Retinal pigment epithelial cell (primary cell): ENCODE measurements around the gene HBQ1.
A peak's percentile ranks its signal among the peaks of the same experiment; 100 is the strongest.
"Not testable (repeated sequence)": the region's sequence is repeated elsewhere in the genome, so short reads cannot be mapped to it uniquely, and the experiment has no call there.

Experiments used
- DNase-seq: peaks from one replicate; pipeline ENCODE4 v3.0.0-alpha.2; 2010; ENCODE audit warnings: low read depth
- H3K4me3 ChIP-seq: 2 replicates; pipeline ENCODE4 v1.5.1; 2011; ENCODE audit warnings: mild to moderate bottlenecking, low read length, control low read depth, moderate library complexity
- TF ChIP-seq, protein P1 (sequence below): conservative IDR thresholded peaks from 2 replicates; pipeline ENCODE4 v1.5.1; 2011; ENCODE audit warnings: low read depth, low read length, control low read depth, inconsistent platforms

The HBQ1 gene

DNA sequence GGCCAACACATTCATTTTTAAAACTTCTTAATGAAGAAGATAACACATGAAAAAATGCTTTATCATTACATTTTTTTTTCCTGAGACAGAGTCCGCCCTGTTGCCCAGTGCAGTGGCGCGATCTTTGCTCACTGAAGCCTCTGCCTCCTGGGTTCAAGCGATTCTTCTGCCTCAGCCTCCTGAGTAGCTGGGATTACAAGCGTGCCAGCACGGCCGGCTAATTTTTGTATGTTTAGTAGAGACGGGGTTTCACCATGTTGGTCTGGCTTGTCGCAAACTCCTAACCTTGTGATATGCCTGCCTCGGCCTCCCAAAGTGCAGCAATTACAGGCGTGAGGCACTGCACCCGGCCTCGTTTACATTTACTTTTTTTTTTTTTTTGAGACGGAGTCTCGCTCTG is 13.2 kb downstream of the HBQ1 start:
- no peak for DNase-seq
- TF ChIP-seq, protein P1, sequence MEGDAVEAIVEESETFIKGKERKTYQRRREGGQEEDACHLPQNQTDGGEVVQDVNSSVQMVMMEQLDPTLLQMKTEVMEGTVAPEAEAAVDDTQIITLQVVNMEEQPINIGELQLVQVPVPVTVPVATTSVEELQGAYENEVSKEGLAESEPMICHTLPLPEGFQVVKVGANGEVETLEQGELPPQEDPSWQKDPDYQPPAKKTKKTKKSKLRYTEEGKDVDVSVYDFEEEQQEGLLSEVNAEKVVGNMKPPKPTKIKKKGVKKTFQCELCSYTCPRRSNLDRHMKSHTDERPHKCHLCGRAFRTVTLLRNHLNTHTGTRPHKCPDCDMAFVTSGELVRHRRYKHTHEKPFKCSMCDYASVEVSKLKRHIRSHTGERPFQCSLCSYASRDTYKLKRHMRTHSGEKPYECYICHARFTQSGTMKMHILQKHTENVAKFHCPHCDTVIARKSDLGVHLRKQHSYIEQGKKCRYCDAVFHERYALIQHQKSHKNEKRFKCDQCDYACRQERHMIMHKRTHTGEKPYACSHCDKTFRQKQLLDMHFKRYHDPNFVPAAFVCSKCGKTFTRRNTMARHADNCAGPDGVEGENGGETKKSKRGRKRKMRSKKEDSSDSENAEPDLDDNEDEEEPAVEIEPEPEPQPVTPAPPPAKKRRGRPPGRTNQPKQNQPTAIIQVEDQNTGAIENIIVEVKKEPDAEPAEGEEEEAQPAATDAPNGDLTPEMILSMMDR = no peak
- H3K4me3 ChIP-seq = no peak overlapping the region

DNA sequence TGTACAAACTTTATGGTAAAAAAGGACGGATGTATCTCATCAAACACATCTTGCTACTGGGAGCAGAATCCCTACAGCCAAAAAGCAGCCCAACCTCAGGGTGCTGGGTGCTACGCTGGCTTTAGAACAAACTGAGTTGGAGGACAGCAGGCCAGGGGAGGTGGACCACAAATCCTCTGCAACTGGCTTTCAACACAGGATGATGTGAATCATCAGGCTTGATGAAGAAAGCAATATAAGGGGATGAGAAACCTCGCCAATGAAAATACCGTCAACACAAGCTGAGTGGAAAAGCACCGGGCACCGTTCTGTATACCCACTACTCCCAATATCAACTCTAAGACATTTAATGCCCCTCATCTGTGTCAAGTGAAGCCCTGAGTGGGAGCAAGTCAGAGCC is 14.3 kb downstream of the HBQ1 start:
- no peak for DNase-seq
- TF ChIP-seq, protein P1 = no peak
- no peak overlapping the region for H3K4me3 ChIP-seq

DNA sequence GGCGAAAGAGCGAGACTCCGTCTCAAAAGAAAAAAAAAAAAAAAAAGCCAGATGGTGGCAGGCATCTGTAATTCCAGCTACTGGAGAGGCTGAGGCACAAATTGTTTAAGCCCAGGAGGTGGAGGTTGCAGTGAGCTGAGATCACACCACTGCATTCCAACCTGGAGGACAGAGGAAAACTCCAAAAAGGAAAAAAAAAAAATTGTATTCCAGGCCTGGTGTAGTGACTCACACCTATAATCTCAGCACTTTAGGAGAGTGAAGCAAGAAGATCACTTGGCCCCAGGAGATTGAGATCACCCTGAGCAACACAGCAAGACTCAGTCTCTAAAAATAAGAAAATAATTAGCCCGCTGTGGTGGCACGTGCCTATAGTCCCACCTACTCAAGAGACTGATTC is 20.1 kb downstream of the HBQ1 start:
- H3K4me3 ChIP-seq = no peak overlapping the region
- peak; percentile 37 for DNase-seq
- TF ChIP-seq, protein P1 = no peak

DNA sequence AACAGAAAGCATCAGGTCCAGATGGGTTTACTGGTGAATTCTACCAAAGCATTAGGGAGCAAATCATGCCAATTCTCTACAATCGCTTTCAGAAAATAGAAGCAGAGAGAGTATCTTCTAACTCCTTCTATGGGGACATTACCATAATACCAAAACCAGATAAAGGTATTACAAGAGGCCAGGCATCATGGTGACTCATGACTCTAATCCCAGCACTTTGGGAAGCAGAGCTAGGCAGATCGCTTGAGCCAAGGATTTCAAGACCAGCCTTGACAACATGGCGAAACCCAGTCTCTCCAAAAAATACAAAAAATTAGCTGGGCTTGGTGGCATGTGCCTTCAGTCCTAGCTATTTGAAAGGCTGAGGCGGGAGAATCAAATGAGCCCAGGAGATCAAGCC is 23.0 kb downstream of the HBQ1 start:
- no peak overlapping the region for H3K4me3 ChIP-seq
- DNase-seq = no peak
- TF ChIP-seq, protein P1 = no peak

DNA sequence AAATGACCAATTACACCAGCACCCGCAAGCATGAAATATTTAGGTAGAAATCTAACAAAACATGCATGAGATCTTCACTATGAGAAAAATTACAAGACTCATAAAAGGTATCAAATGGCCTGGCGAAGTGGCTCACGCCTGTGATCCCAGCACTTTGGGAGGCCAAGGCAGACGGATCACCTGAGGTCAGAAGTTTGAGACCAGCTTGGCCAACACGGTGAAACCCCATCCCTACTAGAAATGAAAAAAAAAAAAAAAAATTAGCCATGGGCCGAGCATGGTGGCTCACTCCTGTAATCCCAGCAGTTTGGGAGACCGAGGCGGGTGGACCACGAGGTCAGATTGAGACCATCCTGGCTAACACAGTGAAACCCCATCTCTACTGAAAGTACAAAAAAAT is 23.8 kb downstream of the HBQ1 start:
- not testable (repeated sequence) for H3K4me3 ChIP-seq, DNase-seq

DNA sequence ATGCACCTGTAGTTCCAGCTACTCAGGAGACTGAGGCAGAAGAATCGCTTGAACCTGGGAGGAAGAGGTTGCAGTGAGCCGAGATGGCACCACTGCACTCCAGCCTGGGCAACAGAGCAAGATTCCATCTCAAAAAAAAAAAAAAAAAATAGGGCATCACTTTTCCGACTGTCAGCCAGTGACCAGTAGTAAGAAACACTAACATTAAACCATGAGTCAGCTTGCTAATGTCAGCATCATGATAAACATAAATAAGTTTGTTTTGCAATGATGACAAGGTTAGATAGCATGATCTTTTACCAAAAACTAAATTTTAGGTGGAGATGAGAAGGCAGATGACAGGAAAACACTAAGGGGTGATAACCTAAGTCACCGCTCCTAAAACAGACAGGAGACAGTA is 29.1 kb downstream of the HBQ1 start:
- H3K4me3 ChIP-seq = not testable (repeated sequence)

DNA sequence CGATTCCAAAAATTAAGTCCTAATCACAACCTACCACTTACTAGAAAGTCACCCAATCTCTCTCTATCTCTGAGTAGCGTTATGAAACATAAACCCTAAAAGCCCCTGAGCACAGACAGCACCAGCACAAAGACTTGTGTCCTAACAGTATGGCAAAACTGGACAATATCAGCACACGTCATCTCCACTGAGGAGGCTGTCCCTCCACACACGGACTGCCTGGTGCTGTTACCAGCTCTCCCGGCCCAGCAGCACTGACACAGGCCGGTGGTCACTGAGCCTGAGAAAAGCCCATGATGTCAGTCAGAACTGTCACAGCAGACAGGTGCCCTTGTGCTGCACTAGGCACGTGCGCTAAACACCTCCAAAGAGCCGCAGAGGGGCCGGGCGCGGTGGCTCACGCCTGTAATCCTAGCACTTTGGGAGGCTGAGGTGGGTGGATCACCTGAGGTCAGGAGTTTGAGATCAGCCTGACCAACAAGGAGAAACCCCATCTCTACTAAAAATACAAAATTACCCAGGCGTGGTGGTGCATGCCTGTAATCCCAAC is 31.4 kb downstream of the HBQ1 start:
- not testable (repeated sequence) for DNase-seq, H3K4me3 ChIP-seq

More for the DNA sequence above, 29.1 kb downstream of the HBQ1 start:
- not testable (repeated sequence) for DNase-seq

DNA sequence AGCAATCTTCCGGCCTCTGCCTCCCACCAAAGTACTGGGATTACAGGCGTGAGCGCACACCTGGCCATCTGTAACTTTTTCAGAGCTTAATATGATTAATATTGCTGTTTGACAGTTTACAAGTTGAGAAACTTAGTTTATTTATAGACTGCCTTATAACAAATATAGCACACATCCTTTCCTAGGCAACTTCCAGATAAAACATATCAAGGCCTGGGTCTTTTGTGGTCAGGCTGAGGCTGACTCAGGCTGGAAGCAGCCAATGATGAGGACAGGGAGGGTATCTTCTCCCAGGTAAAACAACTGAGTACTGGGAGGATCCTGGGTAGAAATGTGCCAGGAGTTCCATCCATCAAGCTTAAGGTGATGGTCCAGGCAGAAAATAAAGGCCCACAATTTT is 32.7 kb downstream of the HBQ1 start:
- no peak for DNase-seq
- no peak overlapping the region for H3K4me3 ChIP-seq
- TF ChIP-seq, protein P1 = no peak

DNA sequence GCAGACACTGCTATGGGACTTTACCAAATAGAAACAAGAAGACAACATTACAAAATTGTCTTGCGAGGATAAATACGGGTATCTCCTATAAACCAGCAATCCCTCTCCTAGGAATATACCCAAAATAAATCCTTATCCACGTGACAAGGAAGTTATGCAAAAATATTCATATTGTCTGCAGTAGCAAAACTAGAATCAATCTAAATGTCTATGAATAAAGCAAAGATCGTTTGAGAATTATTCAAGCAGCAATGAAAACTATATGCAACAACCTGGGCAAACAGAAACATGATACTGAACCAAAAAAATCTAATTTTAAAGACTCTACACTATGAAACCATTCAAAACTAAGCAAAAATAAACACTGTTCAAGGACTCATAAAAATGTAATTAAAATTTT is 39.8 kb downstream of the HBQ1 start:
- H3K4me3 ChIP-seq = no peak overlapping the region
- TF ChIP-seq, protein P1 = no peak
- no peak for DNase-seq
